Hepatocyte (in vitro differentiated cells): ENCODE measurements around the gene ZDHHC4. TPM values are rescaled to one million over a fixed set of nuclear protein-coding genes. Genes with fewer than 3 reads are reported as not detected.

Experiments
- DNase-seq: peaks from one replicate; pipeline ENCODE4 v3.0.0-alpha.2; 2016; ENCODE audit warnings: low spot score
- H2AFZ ChIP-seq: fragments of 200-600 bp; sonication (generic); 2 replicates; pipeline ENCODE4 v1.6.0; 2016; ENCODE audit warnings: antibody characterized with exemption, mild to moderate bottlenecking
- H3K27ac ChIP-seq: fragments of 200-600 bp; sonication (generic); 2 replicates; pipeline ENCODE4 v1.5.1; 2016; ENCODE audit warnings: mild to moderate bottlenecking
- H3K27me3 ChIP-seq: fragments of 200-600 bp; sonication (generic); 2 replicates; pipeline ENCODE4 v1.6.1; 2016
- H3K36me3 ChIP-seq: fragments of 200-600 bp; sonication (generic); replicated peaks from 2 replicates; pipeline ENCODE4 v1.5.1; 2016; ENCODE audit warnings: low read depth; ENCODE audit not compliant: insufficient read depth
- H3K4me1 ChIP-seq: fragments of 200-600 bp; sonication (generic); 2 replicates; pipeline ENCODE4 v1.5.1; 2016; ENCODE audit warnings: mild to moderate bottlenecking, moderate library complexity; ENCODE audit not compliant: insufficient read depth
- H3K4me2 ChIP-seq: fragments of 200-600 bp; sonication (generic); 2 replicates; pipeline ENCODE4 v1.6.0; 2016
- H3K4me3 ChIP-seq: fragments of 200-600 bp; sonication (generic); 2 replicates; pipeline ENCODE4 v1.5.1; 2016; ENCODE audit warnings: mild to moderate bottlenecking
- H3K79me2 ChIP-seq: fragments of 200-600 bp; sonication (generic); 2 replicates; pipeline ENCODE4 v1.6.0; 2017; ENCODE audit warnings: mild to moderate bottlenecking
- H3K9me2 ChIP-seq: fragments of 200-600 bp; sonication (generic); replicated peaks from 2 replicates; pipeline ENCODE4 v1.6.0; 2017; ENCODE audit warnings: mild to moderate bottlenecking; ENCODE audit not compliant: insufficient read depth
- H3K9me3 ChIP-seq: fragments of 200-600 bp; sonication (generic); 2 replicates; pipeline ENCODE4 v1.5.1; 2016; ENCODE audit warnings: low read depth, mild to moderate bottlenecking
- H4K20me1 ChIP-seq: fragments of 200-600 bp; sonication (generic); 2 replicates; pipeline ENCODE4 v1.6.0; 2016; ENCODE audit warnings: mild to moderate bottlenecking; ENCODE audit not compliant: insufficient read depth, poor library complexity, severe bottlenecking
- EZH2 ChIP-seq: fragments of 200-600 bp; sonication (generic); IDR thresholded peaks from 2 replicates; pipeline ENCODE4 v1.6.1; 2016; ENCODE audit warnings: antibody characterized with exemption, mild to moderate bottlenecking, borderline replicate concordance
- EZH2phosphoT487 ChIP-seq: fragments of 200-600 bp; sonication (generic); IDR thresholded peaks from one replicate; pipeline ENCODE4 v1.6.1; 2018; ENCODE audit warnings: antibody characterized with exemption, mild to moderate bottlenecking, low read depth, moderate library complexity; ENCODE audit not compliant: unreplicated experiment, severe bottlenecking
- WGBS: methylation state at CpG from one replicate; pipeline ENCODE4 v1.1.6; 2016; ENCODE audit warnings: low lambda C conversion rate; ENCODE audit errors: missing lambda C conversion rate; 5-methylcytosine and 5-hydroxymethylcytosine counted together
- polyA plus RNA-seq: library from polyadenylated mRNA; unstranded; fragments of >200 nt; fragmentation: Nextera tagmentation; extraction: Ambion mirVana; gene quantifications from 2 replicates; pipeline ENCODE4 v1.2.1, GENCODE V29; 2016
- total RNA-seq: library from RNA; depleted of rRNA; stranded (reverse); fragments of >200 nt; gene quantifications from 2 replicates; pipeline ENCODE4 v1.2.3, GENCODE V29; 2014
- TF ChIP-seq, protein P1 (sequence below): fragments of 200-600 bp; sonication (generic); IDR thresholded peaks from 2 replicates; pipeline ENCODE4 v1.5.1; 2016; ENCODE audit warnings: antibody characterized with exemption, mild to moderate bottlenecking; ENCODE audit not compliant: poor library complexity

ZDHHC4 gene
- total and polyA plus RNA-seq, 2 experiments from 2014 or later: 60.4 to 109 TPM

DNA sequence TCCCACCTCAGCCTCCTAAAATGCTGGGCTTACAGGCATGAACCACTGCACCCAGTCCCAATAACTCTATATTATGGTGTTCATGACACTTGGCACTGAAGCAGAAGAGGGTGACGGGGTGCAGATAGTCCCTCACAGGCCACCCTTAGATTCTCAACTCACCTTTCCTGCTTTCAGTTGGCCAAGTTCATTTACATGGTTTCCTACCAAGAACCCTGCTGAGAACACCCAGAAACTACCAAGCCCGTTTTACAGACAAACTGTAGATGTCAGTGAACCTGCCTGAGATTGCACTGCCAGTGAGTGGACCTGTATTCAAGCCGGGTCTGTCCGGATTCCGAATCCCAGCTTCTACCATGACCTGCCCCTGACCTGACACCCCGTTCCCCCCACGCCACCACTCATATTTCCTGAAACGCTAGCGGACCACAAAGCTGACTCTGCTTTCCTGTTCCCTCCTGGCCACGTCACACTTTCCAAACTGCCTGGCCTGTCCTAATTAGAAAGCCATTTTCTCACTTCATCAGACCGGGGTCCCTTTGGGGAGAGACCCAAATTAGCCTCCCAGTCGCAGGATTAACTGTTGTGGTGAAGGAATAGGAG lies 43.3 kb upstream of the ZDHHC4 start:
- Histone ChIP-seq H3K27ac (no peak overlapping the region), H3K36me3 (no peaks in the 10 kb centered on the region), H3K9me3 (no peaks in the 10 kb centered on the region), H3K9me2 (no peaks in the 10 kb centered on the region), H3K79me2 (no peaks in the 10 kb centered on the region), H3K4me2 (no peak overlapping the region), H3K4me3 (no peak overlapping the region), H4K20me1 (no peaks in the 10 kb centered on the region), H3K27me3 (peaks cover 69% of the 10 kb centered on the region), H3K4me1 (peaks cover 8% of the 10 kb centered on the region), H2AFZ (no peak overlapping the region)
- no peak for TF ChIP-seq EZH2phosphoT487
- TF ChIP-seq, protein P1, sequence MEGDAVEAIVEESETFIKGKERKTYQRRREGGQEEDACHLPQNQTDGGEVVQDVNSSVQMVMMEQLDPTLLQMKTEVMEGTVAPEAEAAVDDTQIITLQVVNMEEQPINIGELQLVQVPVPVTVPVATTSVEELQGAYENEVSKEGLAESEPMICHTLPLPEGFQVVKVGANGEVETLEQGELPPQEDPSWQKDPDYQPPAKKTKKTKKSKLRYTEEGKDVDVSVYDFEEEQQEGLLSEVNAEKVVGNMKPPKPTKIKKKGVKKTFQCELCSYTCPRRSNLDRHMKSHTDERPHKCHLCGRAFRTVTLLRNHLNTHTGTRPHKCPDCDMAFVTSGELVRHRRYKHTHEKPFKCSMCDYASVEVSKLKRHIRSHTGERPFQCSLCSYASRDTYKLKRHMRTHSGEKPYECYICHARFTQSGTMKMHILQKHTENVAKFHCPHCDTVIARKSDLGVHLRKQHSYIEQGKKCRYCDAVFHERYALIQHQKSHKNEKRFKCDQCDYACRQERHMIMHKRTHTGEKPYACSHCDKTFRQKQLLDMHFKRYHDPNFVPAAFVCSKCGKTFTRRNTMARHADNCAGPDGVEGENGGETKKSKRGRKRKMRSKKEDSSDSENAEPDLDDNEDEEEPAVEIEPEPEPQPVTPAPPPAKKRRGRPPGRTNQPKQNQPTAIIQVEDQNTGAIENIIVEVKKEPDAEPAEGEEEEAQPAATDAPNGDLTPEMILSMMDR: no peak
- TF ChIP-seq EZH2: no peak
- 74% methylated on average over 12 of the region's 12 CpGs for WGBS
- DNase-seq: no peak

- peak overlapping the region; percentile 26 for H2AFZ ChIP-seq
- H3K27ac ChIP-seq: no peak overlapping the region
These were observed 40.7 kb upstream of the ZDHHC4 start for GRCh38 chr7:6536262-6537260.

DNA sequence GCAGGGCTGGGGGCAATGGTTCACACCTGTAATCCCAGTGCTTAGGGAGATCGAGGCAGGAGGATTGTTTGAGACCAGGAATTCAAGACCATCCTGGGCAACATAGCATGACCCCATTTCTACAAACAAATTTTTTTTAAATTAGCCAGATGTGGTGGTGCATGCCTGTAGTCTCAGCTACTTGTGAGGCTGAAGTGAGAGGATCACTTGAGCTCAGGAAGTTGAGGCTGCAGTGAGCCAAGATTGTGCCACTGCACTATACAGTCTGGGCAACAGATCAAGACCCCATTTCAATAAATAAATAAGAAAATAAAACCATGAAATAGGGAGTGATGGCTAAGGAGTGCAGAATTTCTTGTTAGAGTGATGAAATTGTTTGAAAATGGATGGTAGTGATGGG lies 34.9 kb upstream of the ZDHHC4 start:
- Histone ChIP-seq H3K9me2 (no peaks in the 10 kb centered on the region), H3K27ac (no peak overlapping the region), H3K4me1 (no peaks in the 10 kb centered on the region), H3K36me3 (no peaks in the 10 kb centered on the region), H2AFZ (no peak overlapping the region), H3K4me2 (no peak overlapping the region), H3K79me2 (no peaks in the 10 kb centered on the region), H3K9me3 (no peaks in the 10 kb centered on the region), H4K20me1 (no peaks in the 10 kb centered on the region), H3K4me3 (no peak overlapping the region), H3K27me3 (peaks cover 3% of the 10 kb centered on the region)
- WGBS: 96% methylated on average over 1 of the region's 1 CpG
- no peak for TF ChIP-seq EZH2
- TF ChIP-seq, protein P1: no peak
- no peak for TF ChIP-seq EZH2phosphoT487
- DNase-seq: no peak

More at GRCh38 chr7:6536262-6537260, 40.7 kb upstream of the ZDHHC4 start:
- Histone ChIP-seq H3K36me3 (no peaks in the 10 kb centered on the region), H3K4me3 (no peak overlapping the region), H3K9me3 (no peaks in the 10 kb centered on the region), H3K27me3 (peaks cover 46% of the 10 kb centered on the region), H3K9me2 (no peaks in the 10 kb centered on the region), H4K20me1 (no peaks in the 10 kb centered on the region), H3K4me2 (peak overlapping the region; percentile 93), H3K4me1 (peaks cover 8% of the 10 kb centered on the region), H3K79me2 (no peaks in the 10 kb centered on the region)
- TF ChIP-seq EZH2: peak; percentile 68
- TF ChIP-seq, protein P1: no peak
- DNase-seq: peak; percentile 36
- WGBS: 1% methylated on average over 16 of the region's 56 CpGs
